A549 (cell line): ENCODE results near the gene PTPRJ.

Experiments
- CTCF ChIP-seq: fragments of >200 bp; sonication (Bioruptor Twin); formaldehyde crosslinking; IDR thresholded peaks from 3 replicates; pipeline ENCODE4 v1.5.1; 2016
- EP300 ChIP-seq, 2 experiments: fragments of >200 bp; sonication (Bioruptor Twin); formaldehyde crosslinking; IDR thresholded peaks; 2 replicates in 1 of 2; 3 replicates in 1 of 2; pipeline ENCODE4 v1.6.1; 2016 to 2017
- ESRRA ChIP-seq: fragments of 150-350 bp; IDR thresholded peaks from 2 replicates; pipeline ENCODE4 v1.6.1; 2014; ENCODE audit warnings: mild to moderate bottlenecking, low read length, borderline replicate concordance
- MAZ ChIP-seq: fragments of 150-350 bp; IDR thresholded peaks from 2 replicates; pipeline ENCODE4 v1.6.1; 2014; ENCODE audit warnings: antibody characterized with exemption, low read depth, low read length, borderline replicate concordance
- POLR2AphosphoS2 ChIP-seq: conservative IDR thresholded peaks from 2 replicates; pipeline ENCODE4 v1.6.1; 2012; ENCODE audit warnings: low read length, improper control_type of control experiment, inconsistent platforms
- RAD21 ChIP-seq, 2 experiments: fragments of >200 bp in 1 of 2; sonication (Bioruptor Twin) in 1 of 2; formaldehyde crosslinking in 1 of 2; IDR thresholded peaks in 1 of 2; conservative IDR thresholded peaks in 1 of 2; 2 replicates in 1 of 2; 3 replicates in 1 of 2; pipeline ENCODE4 v1.6.1; 2012 to 2018; ENCODE audit warnings: inconsistent platforms in 1 of 2
- RARB ChIP-seq: fragments of 250-450 bp; sonication (Bioruptor Pico); IDR thresholded peaks from 2 replicates; pipeline ENCODE4 v1.8.0; 2021; ENCODE audit warnings: mild to moderate bottlenecking, moderate library complexity
- SREBF2 ChIP-seq: fragments of 450-650 bp; IDR thresholded peaks from 2 replicates; pipeline ENCODE4 v1.6.1; 2014; ENCODE audit warnings: mild to moderate bottlenecking, moderate library complexity

GRCh38 chr11:48036466-48036865, 56.1 kb downstream of the PTPRJ start:
- no peak for TF ChIP-seq EP300 (IDR thresholded peaks at IDR 0.05)
- no peak for TF ChIP-seq CTCF
- TF ChIP-seq POLR2AphosphoS2 = no peak
- TF ChIP-seq RARB (CRISPR knock-in tag) = no peak
- TF ChIP-seq RAD21 (conservative IDR thresholded peaks at IDR 0.05 in 1 of 2, IDR thresholded peaks at IDR 0.05 in 1 of 2) = no peak
- TF ChIP-seq MAZ = no peak
- TF ChIP-seq SREBF2 = no peak
- TF ChIP-seq ESRRA = no peak
